Heart left ventricle (tissue), 13 donors: ENCODE measurements around the gene KCNAB2.

Experiments
- POLR2A ChIP-seq, 2 donors: fragments of 450-650 bp; IDR thresholded peaks; one replicate each; pipeline ENCODE4 v1.6.1; 2017; ENCODE audit warnings: antibody characterized with exemption in 2 of 2, mild to moderate bottlenecking in 2 of 2, moderate library complexity in 2 of 2
- TF ChIP-seq, protein P1 (sequence below), 12 donors: fragments of 200-600 bp; sonication (generic) in 4 of 12; IDR thresholded peaks; one replicate each; pipeline versions ENCODE4 v1.5.0 to v1.8.0; 2018 to 2022; ENCODE audit warnings: antibody characterized with exemption in 12 of 12, mild to moderate bottlenecking in 5 of 12
- donor health status: ischemic (EF 13 %, LVEDD 7.1; RV severe dilation, severe dysfunction).
- donor health status: DM: no; HTN: yes; CAD: no.
- donor health status: DM: no; HTN: no; CAD: no.
- donor health status: ischemic (EF 25% LVEDD 6.9; RV normal size, moderate dysfunction).
- donor health status: ischemic (EF 25% LVEDD 5.7; RV mildly dilated, moderate dysfunction).
- donor health status: ischemic (EF 35%, LVEDD 5.7; RV mildly dilated, moderate dysfunction).
- donor health status: nonischemic (EF 11% LVEDD 7.7; RV severe dilation, severe dysfunction).
- donor health status: DM: yes; HTN: yes; CAD: no.
- donor health status: PGD.
- donor health status: ischemic (EF 29% LVEDD 5.4; RV normal size, mild dysfunction).
- donor health status: nonischemic (EF 23%, LVEDD 6.1; RV moderate dilation, normal function).

DNA sequence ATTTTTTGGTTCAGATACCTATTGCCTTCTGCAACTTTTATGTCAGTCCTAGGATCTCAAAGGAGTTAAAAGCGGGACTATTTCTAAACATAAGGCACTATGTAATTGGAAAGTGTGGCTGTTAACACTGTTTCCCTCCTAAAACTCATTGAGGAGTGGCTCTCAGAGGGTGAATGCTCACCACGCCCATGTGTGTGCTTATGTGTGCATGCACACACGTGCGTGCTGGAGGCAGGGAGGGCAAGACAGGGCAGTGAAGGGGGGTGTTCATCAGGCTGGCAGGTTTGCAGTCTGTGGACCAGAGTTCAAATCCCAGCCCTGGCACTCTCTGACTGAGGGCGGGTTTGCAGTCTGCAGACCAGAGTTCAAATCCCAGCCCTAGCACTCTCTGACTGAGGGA, 22.4 kb downstream of the KCNAB2 start:
- TF ChIP-seq, protein P1, sequence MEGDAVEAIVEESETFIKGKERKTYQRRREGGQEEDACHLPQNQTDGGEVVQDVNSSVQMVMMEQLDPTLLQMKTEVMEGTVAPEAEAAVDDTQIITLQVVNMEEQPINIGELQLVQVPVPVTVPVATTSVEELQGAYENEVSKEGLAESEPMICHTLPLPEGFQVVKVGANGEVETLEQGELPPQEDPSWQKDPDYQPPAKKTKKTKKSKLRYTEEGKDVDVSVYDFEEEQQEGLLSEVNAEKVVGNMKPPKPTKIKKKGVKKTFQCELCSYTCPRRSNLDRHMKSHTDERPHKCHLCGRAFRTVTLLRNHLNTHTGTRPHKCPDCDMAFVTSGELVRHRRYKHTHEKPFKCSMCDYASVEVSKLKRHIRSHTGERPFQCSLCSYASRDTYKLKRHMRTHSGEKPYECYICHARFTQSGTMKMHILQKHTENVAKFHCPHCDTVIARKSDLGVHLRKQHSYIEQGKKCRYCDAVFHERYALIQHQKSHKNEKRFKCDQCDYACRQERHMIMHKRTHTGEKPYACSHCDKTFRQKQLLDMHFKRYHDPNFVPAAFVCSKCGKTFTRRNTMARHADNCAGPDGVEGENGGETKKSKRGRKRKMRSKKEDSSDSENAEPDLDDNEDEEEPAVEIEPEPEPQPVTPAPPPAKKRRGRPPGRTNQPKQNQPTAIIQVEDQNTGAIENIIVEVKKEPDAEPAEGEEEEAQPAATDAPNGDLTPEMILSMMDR (IDR thresholded peaks at IDR 0.05), result no peak
- TF ChIP-seq POLR2A (IDR thresholded peaks at IDR 0.05), result no peak
